ENCODE results near the gene MDM2.

- TF ChIP-seq CTCF (conservative IDR thresholded peaks at IDR 0.05; ENCODE audit: low read depth, low read length) (no peak), EZH2 (IDR thresholded peaks at IDR 0.05; ENCODE audit: low read length, unreplicated experiment) (no peak), EZH2phosphoT487 (IDR thresholded peaks at IDR 0.05; ENCODE audit: borderline replicate concordance, low read length) (no peak)
Measured at GRCh38 chr12:68772714-68773113, 35.3 kb upstream of the MDM2 start.

Data from PC-3 (cell line).